ENCODE results near the gene HS2ST1. TPM values are rescaled to one million over a fixed set of nuclear protein-coding genes. Genes with fewer than 3 reads are reported as not detected.

The HS2ST1 gene
- polyA plus RNA-seq, 1 donor (not counting 4 experiments of a cell fraction or from before 2014, with no cell fraction given) = 18.7 TPM

DNA sequence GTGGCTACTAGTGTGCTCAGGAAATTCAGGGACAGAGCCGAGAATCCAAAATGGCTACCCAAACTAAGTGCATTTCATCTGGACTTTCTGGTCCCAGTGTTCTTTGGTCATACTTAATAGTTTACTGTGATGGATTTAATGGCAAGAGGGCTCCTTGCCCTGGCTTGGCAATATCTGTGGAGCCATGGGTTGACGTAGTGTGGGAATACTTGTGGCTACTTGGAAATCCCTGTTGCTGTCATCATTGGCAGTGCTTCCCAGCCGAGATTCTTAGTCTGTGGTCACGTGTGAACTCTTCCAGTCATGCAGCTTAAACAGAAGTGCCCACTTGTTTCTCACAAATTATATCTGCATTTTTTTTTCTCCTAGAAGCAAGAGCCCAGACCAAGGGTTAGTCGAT is 198.9 kb downstream of the HS2ST1 start:
- H3K9me3 ChIP-seq (ENCODE audit: control insufficient read depth, low read depth, low read length) = no peaks in the 10 kb centered on the region
- H3K4me2 ChIP-seq (ENCODE audit: control insufficient read depth, extremely low read depth, insufficient read depth, low read depth, low read length) = no peak overlapping the region
- H3K4me3 ChIP-seq (ENCODE audit: control insufficient read depth in 2 of 3, extremely low read depth in 1 of 3, insufficient read depth in 2 of 3, low read depth in 1 of 3, low read length in 3 of 3) = no peak overlapping the region
- no peak for FAIRE-seq
- dilution Hi-C loops (cut with MboI; ENCODE audit: extremely low pct_ligation_motif_present, low sequenced_read_pairs) = no loop called here
- H3K4me1 ChIP-seq (ENCODE audit: control insufficient read depth, extremely low read depth, insufficient read depth, low read length) = peaks cover 20% of the 10 kb centered on the region
- H3K9me1 ChIP-seq (ENCODE audit: control insufficient read depth, extremely low read depth, insufficient read depth, low read length) = no peaks in the 10 kb centered on the region
- DNase-seq (ENCODE audit: low read depth, low spot score) = no peak
- H3K79me2 ChIP-seq (ENCODE audit: control insufficient read depth, insufficient read depth, low read length) = no peaks in the 10 kb centered on the region
- H3K9ac ChIP-seq (ENCODE audit: control insufficient read depth, extremely low read depth, insufficient read depth, low read length) = no peak overlapping the region
- no peaks in the 10 kb centered on the region for H3K27me3 ChIP-seq (ENCODE audit: control insufficient read depth, extremely low read depth, insufficient read depth, low read length)
- no peaks in the 10 kb centered on the region for H3K36me3 ChIP-seq (ENCODE audit: control insufficient read depth in 2 of 2, extremely low read depth in 1 of 2, insufficient read depth in 2 of 2, low read length in 2 of 2)
- TF ChIP-seq EZH2 (IDR thresholded peaks at IDR 0.05; ENCODE audit: low read length) (no peak), CTCF (optimal IDR thresholded peaks at IDR 0.05 in 1 of 3, IDR thresholded peaks at IDR 0.05 in 1 of 3, conservative IDR thresholded peaks at IDR 0.05 in 1 of 3; ENCODE audit: extremely low read depth in 1 of 3, insufficient read depth in 2 of 3, low read length in 3 of 3) (no peak)
- no peaks in the 10 kb centered on the region for H4K20me1 ChIP-seq (ENCODE audit: control insufficient read depth, extremely low read depth, insufficient read depth, low read length)
- no peak overlapping the region for H2AFZ ChIP-seq (ENCODE audit: control insufficient read depth, low read length)
- no peak overlapping the region for H3K27ac ChIP-seq (ENCODE audit: control insufficient read depth, insufficient read depth, low read length)

GRCh38 chr1:87115317-87115890 is 201.0 kb downstream of the HS2ST1 start:
- H2AFZ ChIP-seq (ENCODE audit: control insufficient read depth, low read length) = no peak overlapping the region
- no peak overlapping the region for H3K9ac ChIP-seq (ENCODE audit: control insufficient read depth, extremely low read depth, insufficient read depth, low read length)
- no peak overlapping the region for H3K4me3 ChIP-seq (ENCODE audit: control insufficient read depth in 2 of 3, extremely low read depth in 1 of 3, insufficient read depth in 2 of 3, low read depth in 1 of 3, low read length in 3 of 3)
- FAIRE-seq (peak; percentile 95), DNase-seq (ENCODE audit: low read depth, low spot score) (no peak)
- H3K36me3 ChIP-seq (ENCODE audit: control insufficient read depth in 2 of 2, extremely low read depth in 1 of 2, insufficient read depth in 2 of 2, low read length in 2 of 2) = no peaks in the 10 kb centered on the region
- no peaks in the 10 kb centered on the region for H3K9me1 ChIP-seq (ENCODE audit: control insufficient read depth, extremely low read depth, insufficient read depth, low read length)
- no peak overlapping the region for H3K27ac ChIP-seq (ENCODE audit: control insufficient read depth, insufficient read depth, low read length)
- no peaks in the 10 kb centered on the region for H3K9me3 ChIP-seq (ENCODE audit: control insufficient read depth, low read depth, low read length)
- no peaks in the 10 kb centered on the region for H4K20me1 ChIP-seq (ENCODE audit: control insufficient read depth, extremely low read depth, insufficient read depth, low read length)
- TF ChIP-seq EZH2 (IDR thresholded peaks at IDR 0.05; ENCODE audit: low read length) (no peak), CTCF (optimal IDR thresholded peaks at IDR 0.05 in 1 of 3, IDR thresholded peaks at IDR 0.05 in 1 of 3, conservative IDR thresholded peaks at IDR 0.05 in 1 of 3; ENCODE audit: extremely low read depth in 1 of 3, insufficient read depth in 2 of 3, low read length in 3 of 3) (no peak)
- H3K4me2 ChIP-seq (ENCODE audit: control insufficient read depth, extremely low read depth, insufficient read depth, low read depth, low read length) = peak overlapping the region; percentile 42
- no peaks in the 10 kb centered on the region for H3K79me2 ChIP-seq (ENCODE audit: control insufficient read depth, insufficient read depth, low read length)
- peaks cover 37% of the 10 kb centered on the region for H3K4me1 ChIP-seq (ENCODE audit: control insufficient read depth, extremely low read depth, insufficient read depth, low read length)
- no peaks in the 10 kb centered on the region for H3K27me3 ChIP-seq (ENCODE audit: control insufficient read depth, extremely low read depth, insufficient read depth, low read length)
- dilution Hi-C loops (cut with MboI; ENCODE audit: extremely low pct_ligation_motif_present, low sequenced_read_pairs) = no loop called here

Data from keratinocyte (primary cell).